Measurements from ENCODE around the gene SLIT3. TPM values are rescaled to one million over a fixed set of nuclear protein-coding genes. Genes with fewer than 3 reads are reported as not detected.

Gene SLIT3
- total RNA-seq, 1 donor from 2014 or later: not detected

DNA sequence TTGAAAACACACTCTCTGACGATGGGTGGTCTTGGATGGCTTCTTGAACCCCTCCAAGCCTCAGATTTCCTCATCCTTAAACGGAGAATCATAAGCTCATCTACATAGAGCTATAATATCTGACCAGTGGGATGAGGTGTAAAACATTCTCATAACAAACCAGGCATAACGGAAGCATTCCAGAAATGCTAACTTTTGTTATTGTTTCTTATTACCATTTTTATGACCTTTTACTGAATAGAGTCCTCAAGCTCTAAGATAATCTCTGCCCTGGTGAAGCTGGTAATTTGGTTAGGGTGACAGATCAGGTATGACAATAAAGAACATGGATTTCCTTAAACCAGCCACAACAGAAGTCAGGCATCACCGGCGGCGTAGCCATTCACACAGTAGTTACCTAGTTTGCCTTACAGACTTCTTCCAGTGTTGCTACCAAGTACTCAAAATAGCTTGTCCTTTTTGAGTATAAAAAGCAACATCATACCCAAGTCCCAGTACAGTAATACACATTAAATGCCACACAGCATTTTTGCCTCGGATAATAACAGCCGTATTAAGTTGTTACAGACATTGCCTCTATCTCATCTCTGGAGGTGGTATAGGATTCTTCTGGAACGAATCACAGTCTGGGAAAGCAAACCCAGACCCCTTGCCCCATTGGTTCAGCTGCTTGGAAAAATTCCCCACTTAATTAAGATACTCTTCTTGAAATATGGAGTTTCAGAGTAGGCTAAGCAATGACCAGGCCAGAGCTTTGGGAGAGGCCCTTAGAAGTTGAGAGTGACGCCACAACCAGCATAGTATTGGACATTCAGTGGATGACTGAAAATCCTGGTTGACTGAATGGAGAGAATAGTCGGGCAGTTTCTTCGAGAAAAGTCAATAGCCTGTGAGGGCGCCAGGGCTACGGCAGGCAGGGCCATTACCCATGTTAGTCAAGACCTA lies 252.5 kb downstream of the SLIT3 start:
- DNase-seq (ENCODE audit: low read depth): no peak

DNA sequence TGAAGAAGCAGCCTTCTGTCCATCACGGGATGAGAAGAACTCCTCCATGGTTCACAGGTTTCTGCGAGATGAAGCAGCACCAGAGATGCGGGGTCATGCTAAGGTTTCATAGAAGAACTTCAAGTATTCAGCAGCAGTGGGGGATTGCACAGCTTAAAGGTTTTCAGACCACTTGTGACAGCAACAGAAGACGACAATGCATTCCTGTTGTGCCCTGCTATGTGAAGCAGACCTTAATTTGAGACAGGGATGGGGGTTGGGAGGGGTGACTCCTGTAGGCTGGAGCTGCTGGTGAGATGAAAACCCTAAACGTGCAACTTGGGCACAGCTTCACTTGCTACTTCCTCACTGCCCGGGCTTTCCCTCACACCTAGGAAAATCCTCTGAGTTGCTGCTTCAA lies 256.0 kb downstream of the SLIT3 start:
- no peak for DNase-seq (ENCODE audit: low read depth)

DNA sequence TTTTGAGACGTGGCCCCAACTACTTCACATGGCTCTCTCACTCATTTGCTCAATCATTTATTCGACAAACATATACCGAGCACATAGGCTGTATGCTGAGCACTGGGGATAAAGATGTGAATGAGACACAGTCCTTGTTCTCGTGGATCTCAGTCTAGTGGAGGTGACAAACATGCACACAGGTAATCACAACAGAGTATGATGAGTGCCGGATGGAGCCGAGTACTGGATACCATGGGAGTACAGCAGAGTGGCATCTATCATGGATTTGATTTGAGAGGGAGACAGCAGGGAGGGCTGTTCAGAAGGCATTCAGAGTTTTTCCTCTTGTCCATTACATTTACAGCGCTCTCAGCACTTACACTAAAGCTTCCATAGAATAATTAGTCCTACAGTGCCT lies 259.8 kb downstream of the SLIT3 start:
- DNase-seq (ENCODE audit: low read depth): no peak

DNA sequence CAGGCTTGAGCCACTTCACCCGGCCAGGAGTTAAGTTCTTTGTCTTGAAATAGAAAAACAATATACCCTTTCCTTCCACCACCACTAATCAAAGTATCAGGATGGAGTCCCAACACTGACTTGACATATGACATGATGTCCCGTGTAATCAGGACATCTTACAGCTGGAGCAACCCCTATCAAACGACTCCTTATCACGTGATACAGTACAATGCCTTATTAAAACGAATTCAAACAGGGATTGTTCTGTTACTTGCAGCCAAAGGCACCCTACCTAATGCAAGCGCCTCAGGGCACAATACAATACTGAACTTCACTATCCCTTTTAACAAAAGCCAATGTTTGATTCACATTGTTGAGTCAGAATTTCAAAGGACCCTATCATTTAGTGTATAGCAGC lies 261.3 kb downstream of the SLIT3 start:
- DNase-seq (ENCODE audit: low read depth): no peak

DNA sequence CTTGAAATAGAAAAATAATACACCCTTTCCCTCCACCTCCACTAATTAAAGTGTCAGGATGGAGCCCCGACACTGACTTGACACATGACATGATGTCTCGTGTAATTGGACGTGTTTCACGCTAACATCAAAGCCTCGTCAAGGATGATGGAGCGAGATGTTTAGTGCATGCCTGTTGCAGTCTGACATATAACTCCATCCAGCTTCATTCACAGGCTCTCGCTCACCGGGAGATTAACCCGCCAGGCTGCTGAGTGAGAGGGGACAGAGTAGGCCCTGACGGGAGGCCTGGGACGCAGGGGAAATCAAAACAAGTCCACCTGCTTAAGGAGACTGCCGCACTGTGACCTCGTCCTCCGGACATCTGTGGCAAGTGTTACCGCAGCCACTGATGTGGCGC lies 263.5 kb downstream of the SLIT3 start:
- no peak for DNase-seq (ENCODE audit: low read depth)

DNA sequence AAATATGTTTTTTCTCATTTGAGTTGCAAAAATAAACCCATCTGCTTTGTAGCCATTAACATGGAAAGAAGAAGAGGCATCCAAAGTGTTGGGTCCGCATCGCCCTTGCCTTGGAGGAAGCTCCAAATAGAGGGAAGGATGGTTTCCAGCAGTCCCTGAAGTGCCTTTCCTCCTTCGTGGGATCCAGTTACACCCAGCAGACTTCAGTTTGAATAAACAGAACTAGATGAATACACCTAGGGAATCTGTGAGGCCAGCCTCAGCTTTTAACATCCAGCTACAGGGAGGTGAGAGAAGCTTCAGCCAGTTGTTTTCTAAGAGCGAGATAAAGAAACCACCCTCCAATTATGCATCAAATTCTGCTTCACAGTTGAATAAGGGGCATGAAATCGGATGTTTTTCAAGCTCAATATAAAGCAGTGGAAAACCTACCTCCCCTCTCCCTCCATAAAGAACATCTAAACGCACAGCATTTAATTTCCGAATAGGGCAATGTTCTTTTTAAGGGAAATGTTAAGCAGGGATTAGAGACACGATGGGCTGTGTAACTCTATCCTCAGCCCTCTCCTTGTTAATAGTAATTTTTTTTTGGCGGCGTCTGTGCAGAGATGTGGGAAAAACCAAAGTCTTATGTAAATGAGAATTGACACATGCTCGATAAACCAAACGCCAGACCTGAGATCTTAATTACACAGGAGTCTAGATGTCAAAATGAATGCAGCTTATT lies 264.7 kb downstream of the SLIT3 start:
- no peak for DNase-seq (ENCODE audit: low read depth)

DNA sequence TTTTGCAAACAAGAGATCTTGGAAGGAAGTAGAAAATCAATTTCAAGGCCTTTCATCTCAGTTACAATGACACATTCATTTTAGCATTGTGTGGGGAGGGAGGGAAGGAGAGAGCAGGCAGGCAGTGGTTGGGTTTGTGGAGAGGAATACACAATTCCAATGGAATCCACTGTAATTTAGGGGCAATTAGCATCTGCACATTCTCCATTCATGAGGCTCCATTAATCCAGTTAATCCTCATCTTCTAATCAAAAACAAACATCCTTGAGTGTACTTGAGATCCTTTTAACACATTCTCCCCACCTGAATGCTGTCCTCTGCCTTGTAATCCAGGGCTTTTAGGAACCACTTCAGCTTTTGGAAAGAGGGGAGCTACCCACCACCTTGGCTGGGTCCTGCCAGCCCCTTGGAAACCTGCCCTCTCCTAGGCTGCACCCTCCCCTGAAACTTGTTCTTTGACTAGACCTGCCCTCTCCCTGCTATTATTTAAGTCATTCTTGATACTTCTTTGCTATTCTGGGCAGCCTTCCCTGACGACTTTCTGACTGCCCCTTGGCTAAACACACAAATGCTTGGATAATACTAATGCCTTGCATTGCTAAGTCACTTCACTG lies 271.2 kb downstream of the SLIT3 start:
- no peak for DNase-seq (ENCODE audit: low read depth)

DNA sequence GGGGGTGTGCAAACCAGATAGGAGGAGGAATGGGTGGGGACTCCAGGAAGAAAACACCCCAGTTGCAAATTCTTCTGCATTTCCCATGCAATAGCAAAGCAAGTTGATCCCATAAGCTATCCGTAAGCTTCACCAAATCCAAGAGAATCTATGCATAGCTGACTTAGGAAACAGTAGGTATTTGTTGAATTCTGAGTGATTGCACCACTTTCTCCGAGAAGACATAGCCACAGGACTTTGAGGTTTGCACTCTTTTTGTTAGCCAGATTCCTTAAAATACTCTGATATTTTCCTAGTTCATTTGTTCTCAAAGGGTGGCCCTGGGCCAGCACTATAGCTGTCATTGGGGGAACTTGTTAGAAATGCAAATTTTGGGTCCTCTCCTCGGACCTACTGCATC lies 271.9 kb downstream of the SLIT3 start:
- DNase-seq (ENCODE audit: low read depth): no peak

DNA sequence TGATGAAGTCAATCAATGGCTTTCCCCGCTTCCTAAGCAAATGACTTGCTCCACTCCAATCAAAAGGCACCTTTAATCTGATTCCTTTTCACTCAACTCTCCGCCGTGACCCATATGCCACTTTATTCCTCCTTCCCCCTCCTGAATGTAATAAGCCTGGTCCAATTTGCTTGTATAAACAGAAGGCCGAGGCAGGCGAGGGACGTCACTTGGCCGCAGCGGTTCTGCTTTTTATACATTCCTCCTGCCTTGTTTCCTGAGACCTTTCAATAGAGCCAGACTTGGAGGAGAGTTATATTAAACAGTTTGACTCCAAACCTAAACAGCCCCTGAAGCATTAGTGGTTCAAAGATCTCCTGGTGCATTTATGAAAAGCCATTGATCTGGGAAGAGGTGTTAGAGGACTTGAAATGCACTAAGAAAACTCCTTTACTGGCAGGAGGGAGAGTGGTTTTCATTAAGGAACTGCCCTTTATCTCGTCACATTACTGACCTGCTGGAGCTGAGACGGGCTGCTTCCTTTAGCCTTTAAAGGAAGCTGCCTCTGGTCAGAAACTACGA lies 273.4 kb downstream of the SLIT3 start:
- no peak for DNase-seq (ENCODE audit: low read depth)

DNA sequence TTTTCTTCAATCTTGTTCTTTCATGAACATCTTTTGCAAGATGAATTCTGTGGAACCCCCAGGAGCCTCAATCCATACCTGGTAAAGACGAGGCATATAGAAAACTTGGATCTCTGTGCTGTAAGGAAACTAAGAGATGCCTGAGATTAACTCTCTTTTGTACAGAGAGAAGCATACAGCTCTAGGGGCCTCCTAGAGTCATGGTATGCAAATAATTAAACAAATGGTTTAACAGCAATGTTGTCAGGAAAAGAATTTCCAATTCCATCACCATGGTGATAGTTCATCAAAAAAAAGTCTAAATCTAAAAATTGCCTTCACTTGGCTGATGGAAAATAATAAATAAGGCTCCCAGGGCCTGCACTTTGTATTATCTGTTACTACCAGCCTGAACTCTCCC lies 275.4 kb downstream of the SLIT3 start:
- DNase-seq (ENCODE audit: low read depth): no peak

DNA sequence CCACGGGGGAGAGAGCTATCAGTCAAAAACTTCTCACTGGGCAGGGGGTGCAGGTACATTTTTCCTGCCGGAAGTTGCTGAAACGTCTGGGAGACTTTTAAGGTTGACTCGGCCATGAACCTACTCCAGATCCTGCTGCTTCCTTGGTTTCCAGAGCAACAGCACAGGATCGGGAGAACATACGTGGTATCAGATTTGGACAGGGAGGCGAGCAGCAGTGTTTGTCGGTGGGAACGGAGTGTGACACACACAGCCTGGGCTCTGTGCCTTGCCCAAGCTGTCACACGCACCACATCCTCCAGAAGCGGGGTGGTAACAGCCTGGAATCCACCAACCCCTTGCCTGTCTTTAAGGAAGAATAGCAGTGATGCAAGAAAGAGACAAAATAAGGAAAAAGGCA lies 276.5 kb downstream of the SLIT3 start:
- no peak for DNase-seq (ENCODE audit: low read depth)

DNA sequence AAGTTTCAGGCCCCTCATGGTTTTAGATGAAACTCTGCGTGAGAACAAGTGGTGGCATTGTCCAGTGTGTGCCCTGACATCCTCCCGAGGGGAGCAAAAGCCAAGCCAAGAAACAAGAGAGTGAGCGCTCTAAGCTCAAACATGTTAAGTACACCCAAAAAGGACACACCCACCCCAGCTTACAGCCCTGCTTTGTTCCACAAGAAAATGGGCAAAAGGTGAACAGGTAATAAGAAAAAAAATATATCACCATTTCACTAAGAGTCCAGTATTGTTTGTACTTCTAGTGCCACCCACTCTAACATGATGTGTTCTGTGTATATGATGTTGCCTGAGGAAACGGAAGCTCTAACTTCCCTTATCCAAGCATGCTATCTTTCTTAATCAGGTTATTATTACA lies 278.2 kb downstream of the SLIT3 start:
- no peak for DNase-seq (ENCODE audit: low read depth)

DNA sequence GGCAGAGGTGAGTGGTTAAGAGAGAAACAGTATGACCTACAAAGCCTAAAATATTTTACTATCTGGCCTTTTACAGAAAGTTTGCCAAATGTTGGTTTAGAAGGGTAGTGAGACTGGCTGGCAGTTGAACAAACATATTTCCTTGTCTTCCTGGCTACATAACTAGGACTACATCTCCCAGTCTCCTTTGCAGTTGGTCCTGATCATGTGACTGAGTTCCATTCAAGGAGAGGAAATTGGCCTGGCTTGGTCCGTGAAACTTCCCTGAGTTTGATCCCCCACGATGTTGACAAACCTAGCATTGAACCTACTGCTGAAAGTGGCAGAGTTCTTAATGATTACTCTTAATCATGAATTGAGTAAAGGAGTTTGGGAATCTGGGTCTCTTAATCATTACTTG lies 280.8 kb downstream of the SLIT3 start:
- no peak for DNase-seq (ENCODE audit: low read depth)

DNA sequence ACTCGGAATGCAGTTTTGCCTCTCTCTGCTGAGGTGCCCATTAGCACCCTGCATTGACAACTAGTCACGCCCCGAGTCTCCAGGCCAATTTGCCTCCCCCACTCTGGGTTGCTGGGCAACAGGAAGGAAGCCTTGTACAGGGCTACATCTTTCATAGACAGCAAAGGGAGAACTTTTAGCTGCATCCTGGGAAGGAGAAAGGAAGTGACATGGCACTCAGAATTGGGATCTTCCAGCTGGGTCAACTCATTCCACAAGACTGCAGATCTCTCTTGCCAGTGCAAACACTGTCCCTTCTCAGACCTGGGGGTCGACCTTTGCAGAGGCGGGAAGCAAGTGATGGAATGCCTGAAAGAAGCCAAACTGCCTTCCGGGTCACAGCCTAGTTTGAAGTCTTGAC lies 282.0 kb downstream of the SLIT3 start:
- DNase-seq (ENCODE audit: low read depth): no peak

DNA sequence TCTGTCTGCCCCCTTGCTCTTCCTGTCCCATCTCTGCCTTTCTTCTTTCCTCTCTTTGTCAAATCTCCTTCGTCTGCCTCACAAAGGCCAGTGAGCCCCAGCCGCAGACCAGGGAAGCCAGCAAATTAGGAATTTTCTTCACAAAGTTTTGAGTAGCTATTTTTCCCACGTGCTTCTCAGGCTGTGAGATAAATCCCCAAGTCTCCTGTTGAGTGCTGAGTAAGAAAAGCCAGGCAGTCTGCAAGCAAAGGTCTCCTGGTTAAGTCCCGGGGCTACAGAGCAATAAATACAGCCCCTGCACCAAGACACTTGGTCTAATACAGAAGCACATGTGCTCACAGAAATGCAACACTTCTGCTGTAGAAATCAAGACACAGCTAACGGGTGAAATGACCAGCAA lies 284.9 kb downstream of the SLIT3 start:
- DNase-seq (ENCODE audit: low read depth): no peak

DNA sequence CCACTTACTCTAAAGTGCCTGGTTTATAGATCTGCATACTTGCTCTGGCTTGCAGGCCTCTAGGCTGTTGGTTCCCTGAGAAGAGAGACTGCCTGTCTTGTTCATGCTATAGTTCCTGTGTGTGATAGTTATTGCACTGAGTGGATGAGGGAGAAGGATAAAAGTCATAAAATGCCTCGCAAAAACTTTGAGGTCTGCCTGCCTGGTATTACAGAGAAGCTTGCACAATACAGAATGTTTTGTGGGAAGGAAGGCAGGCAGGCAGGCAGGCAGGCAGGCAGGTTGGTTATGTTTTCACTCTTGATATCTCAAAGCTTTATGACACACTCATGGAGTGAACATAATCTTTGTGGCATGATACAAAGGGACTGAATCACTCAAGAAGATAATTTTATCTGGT lies 287.1 kb downstream of the SLIT3 start:
- no peak for DNase-seq (ENCODE audit: low read depth)

DNA sequence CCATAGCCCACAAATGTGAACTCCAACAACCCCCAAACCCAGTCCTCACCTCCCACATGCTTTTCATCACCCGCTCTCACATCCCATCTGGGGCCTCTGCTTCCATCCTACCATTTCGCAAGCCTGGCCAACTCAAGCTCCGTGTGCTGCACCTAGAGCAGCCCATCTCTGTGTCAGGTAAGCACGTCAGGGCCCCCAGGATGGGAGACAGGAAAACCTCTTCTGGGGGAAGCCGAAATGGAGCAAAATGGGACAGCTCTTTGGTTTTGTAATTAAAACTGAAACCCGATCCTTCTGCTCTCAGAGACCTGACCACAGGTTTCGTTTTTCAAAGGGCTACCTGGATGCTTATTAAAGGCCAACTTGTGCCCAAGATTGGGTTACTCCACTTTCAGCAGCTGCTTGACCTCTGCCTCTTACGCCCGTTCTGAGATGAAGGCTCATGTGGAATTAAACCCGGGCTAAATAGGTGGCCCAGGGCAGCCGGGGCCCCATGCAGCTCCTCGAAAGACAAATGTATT lies 287.7 kb downstream of the SLIT3 start:
- no peak for DNase-seq (ENCODE audit: low read depth)

DNA sequence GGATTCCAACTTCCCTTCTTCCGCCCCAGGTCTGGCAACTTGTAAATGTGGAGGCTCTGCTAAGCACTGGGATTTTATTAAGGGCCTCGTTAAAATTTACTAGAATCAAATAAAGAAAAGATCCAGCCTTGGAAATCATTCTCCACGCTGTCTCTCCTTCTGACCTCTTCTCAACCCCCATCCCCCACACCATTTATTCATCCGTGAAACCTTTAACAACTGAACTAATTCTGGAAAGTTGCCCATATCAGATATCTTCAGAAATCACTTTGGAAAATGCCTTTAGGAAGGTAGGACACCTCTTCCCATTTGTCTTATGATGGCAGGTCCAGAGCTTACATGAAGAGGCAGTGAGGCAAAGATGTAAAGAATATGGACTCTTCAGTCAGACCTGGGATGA lies 288.5 kb downstream of the SLIT3 start:
- DNase-seq (ENCODE audit: low read depth): no peak

DNA sequence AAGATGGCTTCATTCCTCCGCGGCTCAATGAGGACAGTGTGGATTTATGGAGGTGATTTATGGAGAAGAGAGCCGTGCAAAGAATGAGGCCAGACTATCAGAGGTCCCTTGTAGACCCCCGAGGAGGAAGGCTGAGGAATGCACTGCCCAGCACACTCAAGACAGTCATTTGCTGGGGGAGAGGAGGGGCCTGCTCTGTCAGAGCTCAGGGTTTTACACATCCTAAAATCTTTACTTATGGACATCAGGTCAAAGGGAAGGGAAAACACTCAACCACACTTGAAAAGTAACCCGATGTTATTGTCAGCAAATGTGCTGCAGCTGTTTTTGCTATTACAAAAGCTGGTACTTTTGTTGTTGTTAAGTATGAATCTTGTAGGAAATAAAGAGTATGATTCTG lies 289.5 kb downstream of the SLIT3 start:
- DNase-seq (ENCODE audit: low read depth): no peak

DNA sequence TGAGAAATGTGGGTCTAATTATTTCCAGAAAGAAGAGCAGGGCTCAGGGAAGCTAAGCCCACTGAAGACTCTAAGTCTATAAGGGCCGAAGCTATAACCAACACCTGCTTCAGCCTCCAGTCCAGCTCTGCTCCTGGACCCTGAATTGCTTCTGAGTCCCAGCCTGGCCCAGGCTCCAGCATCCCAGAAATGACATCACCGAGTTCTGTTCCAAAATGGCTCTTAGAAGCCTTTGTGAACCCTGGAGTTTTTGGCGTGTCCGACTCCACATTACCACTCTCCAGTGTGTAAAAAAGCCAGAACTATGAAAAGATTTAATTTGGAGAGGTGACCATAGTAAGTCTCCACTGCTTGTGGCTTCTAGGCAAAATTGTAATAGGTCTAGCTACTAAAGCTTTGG lies 289.9 kb downstream of the SLIT3 start:
- DNase-seq (ENCODE audit: low read depth): no peak

DNA sequence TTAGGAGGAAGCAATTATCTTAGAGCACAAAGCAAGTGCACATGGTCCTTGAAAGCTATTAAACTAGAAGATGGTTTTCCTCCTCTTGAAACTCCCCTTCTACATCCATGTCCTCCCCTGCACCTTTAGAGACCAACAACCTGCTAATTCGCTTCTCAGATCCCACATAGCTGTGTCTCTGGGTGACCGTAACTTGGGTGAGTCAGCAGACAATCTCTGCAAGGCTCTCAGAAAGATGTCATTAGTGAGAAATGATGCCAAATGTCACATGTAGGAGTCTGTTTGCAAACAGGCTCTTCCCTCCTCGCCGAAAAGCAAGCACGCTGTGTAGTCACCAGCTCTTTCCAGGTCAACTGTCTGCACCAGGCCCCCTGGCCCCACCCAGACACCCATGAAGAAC lies 291.8 kb downstream of the SLIT3 start:
- DNase-seq (ENCODE audit: low read depth): no peak
